ENCODE measurements around the gene GARIN1A.
"Not testable (repeated sequence)": the region's sequence is repeated elsewhere in the genome, so short reads cannot be mapped to it uniquely, and the experiment has no call there.

- TF ChIP-seq CTCF (conservative IDR thresholded peaks at IDR 0.05); EZH2 (IDR thresholded peaks at IDR 0.05; ENCODE audit: low read depth): not testable (repeated sequence)
These were observed 19.5 kb upstream of the GARIN1A start for GRCh38 chr7:128652606-128653005.
